Measurements from ENCODE around the gene PIK3AP1.

GRCh38 chr10:96676272-96677112 lies 43.8 kb downstream of the PIK3AP1 start:
- TF ChIP-seq CTCF (IDR thresholded peaks at IDR 0.05 in 4 of 5, conservative IDR thresholded peaks at IDR 0.05 in 1 of 5) (no peak), POLR2A (IDR thresholded peaks at IDR 0.05) (no peak)

Data from gastrocnemius medialis (tissue), 4 donors.